A673 (cell line): Measurements from ENCODE around the gene CYP51A1.

Experiments
- CTCF ChIP-seq: fragments of 300-800, 200-600 bp; sonication (generic); conservative IDR thresholded peaks from 2 replicates; pipeline ENCODE4 v1.5.1; 2017; ENCODE audit warnings: low read depth, mild to moderate bottlenecking, antibody characterized with exemption, low read length, moderate library complexity, mixed read lengths
- EZH2 ChIP-seq: fragments of 200-600 bp; sonication (generic); IDR thresholded peaks from 2 replicates; pipeline ENCODE4 v1.6.1; 2017; ENCODE audit warnings: borderline replicate concordance, low read depth, mild to moderate bottlenecking, mixed read lengths, antibody characterized with exemption, low read length; ENCODE audit not compliant: poor library complexity, severe bottlenecking

GRCh38 chr7:92177362-92177761, 43.1 kb upstream of the CYP51A1 start:
- TF ChIP-seq CTCF (no peak), EZH2 (no peak)
